ENCODE measurements around the gene ICAM1.
"Not testable (repeated sequence)": the region's sequence is repeated elsewhere in the genome, so short reads cannot be mapped to it uniquely, and the experiment has no call there.

ICAM1 gene

GRCh38 chr19:10270616-10271394, at the start of gene ICAM1:
Gene ICAM1 (plus strand): TSS chr19:10271120. CDS start chr19:10271160, 40 bp downstream.
- no peak for DNase-seq (ENCODE audit: low read depth)

GRCh38 chr19:10222201-10222890, 48.6 kb upstream of the ICAM1 start:
- no peak for DNase-seq (ENCODE audit: low read depth)

- DNase-seq (ENCODE audit: low read depth), result no peak
Measured at GRCh38 chr19:10223488-10224213, 47.3 kb upstream of the ICAM1 start.

- no peak for DNase-seq (ENCODE audit: low read depth)
Measured at GRCh38 chr19:10224337-10224736, 46.6 kb upstream of the ICAM1 start.

- no peak for DNase-seq (ENCODE audit: low read depth)
Measured at GRCh38 chr19:10226021-10226375, 44.9 kb upstream of the ICAM1 start.

GRCh38 chr19:10226376-10227025, 44.4 kb upstream of the ICAM1 start:
- no peak for DNase-seq (ENCODE audit: low read depth)

- no peak for DNase-seq (ENCODE audit: low read depth)
Measured at GRCh38 chr19:10227026-10227971, 43.6 kb upstream of the ICAM1 start.

GRCh38 chr19:10228393-10228792, 42.5 kb upstream of the ICAM1 start:
- DNase-seq (ENCODE audit: low read depth), result no peak

GRCh38 chr19:10228920-10229319, 42.0 kb upstream of the ICAM1 start:
- DNase-seq (ENCODE audit: low read depth), result no peak

GRCh38 chr19:10230173-10230860, 40.6 kb upstream of the ICAM1 start:
- no peak for DNase-seq (ENCODE audit: low read depth)

GRCh38 chr19:10230861-10231611, 39.9 kb upstream of the ICAM1 start, which contains the start of gene S1PR2:
Gene S1PR2 (minus strand): TSS chr19:10231331. CDS start chr19:10224905, 6,426 bp downstream.
- DNase-seq (ENCODE audit: low read depth), result no peak

- no peak for DNase-seq (ENCODE audit: low read depth)
Measured at GRCh38 chr19:10231612-10232228, 39.2 kb upstream of the ICAM1 start.

- DNase-seq (ENCODE audit: low read depth), result no peak
Measured at GRCh38 chr19:10233946-10234345, 37.0 kb upstream of the ICAM1 start.

- DNase-seq (ENCODE audit: low read depth), result no peak
Measured at GRCh38 chr19:10235003-10235402, 35.9 kb upstream of the ICAM1 start.

GRCh38 chr19:10235409-10235808, 35.5 kb upstream of the ICAM1 start:
- not testable (repeated sequence) for DNase-seq (ENCODE audit: low read depth)

- DNase-seq (ENCODE audit: low read depth), result no peak
Measured at GRCh38 chr19:10237702-10238101, 33.2 kb upstream of the ICAM1 start.

- no peak for DNase-seq (ENCODE audit: low read depth)
Measured at GRCh38 chr19:10238172-10238783, 32.6 kb upstream of the ICAM1 start.

- not testable (repeated sequence) for DNase-seq (ENCODE audit: low read depth)
Measured at GRCh38 chr19:10241826-10242449, 29.0 kb upstream of the ICAM1 start.

Measured in CMK (cell line).